ENCODE measurements around the gene PDZD2.
"Not testable (repeated sequence)": the region's sequence is repeated elsewhere in the genome, so short reads cannot be mapped to it uniquely, and the experiment has no call there.

The PDZD2 gene

DNA sequence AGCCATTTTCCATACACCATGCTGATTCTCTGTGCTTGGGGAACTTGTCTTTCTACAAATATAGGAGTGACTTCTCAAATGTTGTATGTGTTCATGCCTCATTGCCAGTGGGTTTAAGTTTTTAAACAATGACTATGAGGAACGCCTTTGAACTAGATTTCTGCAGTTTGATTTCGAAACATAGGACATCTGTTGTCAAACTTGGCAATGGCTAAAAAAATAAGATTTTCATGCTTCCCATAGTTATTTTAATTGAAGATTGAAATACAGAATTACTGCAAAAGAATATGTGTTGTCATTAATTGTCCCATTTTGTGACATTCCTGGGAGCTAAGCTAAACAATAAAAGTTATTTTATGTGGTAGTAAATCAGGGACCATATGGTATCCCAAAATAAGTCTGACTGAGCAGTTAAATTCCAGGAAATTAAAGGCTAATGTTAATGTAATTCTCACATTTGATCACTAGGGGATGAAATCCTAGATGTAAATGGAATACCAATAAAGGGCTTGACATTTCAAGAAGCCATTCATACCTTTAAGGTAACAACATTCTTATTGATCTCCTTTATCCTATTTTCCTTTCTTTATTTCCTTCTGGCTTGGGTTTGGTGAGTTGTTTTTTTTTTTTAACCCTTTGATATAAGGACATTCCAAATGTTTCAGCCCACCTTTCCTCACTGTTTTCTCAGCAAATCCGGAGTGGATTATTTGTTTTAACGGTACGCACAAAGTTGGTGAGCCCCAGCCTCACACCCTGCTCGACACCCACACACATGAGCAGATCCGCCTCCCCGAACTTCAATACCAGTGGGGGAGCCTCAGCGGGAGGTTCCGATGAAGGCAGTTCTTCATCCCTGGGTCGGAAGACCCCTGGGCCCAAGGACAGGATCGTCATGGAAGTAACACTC is 418.5 kb downstream of the PDZD2 start:
- DNase-seq, result no peak

DNA sequence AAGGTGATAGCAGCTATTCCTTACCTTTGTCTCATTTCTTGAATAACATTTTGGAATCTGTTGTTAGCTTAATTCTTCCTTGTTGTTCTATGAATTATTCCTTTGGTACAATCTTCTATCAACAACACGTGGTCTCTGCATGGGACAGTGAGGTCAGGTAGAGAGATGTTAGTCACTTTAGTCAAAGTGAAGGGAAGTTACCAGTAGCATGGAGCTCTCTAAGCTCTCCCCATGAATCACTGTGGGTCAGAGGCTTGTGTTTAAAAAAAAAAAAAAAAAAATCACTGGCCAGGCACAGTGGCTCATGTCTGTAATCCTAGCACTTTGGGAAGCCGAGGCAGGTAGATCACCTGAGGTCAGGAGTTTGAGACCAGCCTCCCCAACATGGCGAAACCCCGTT is 419.2 kb downstream of the PDZD2 start:
- DNase-seq, result no peak

DNA sequence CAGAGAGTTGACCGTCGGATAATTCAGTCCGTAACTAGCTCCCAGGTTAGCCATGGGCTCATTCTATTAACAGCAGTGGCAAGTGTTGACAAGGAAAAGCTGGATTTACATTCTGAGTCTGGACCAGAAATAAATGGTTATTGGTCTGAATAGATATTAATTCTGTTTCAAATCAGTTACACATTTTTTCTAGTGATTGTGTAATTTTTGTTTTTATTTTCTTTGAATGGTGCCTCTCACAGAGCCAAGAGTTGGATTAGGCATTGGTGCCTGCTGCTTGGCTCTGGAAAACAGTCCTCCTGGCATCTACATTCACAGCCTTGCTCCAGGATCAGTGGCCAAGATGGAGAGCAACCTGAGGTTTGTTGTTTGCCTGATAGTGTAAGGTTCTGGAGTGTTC is 420.1 kb downstream of the PDZD2 start:
- no peak for DNase-seq

DNA sequence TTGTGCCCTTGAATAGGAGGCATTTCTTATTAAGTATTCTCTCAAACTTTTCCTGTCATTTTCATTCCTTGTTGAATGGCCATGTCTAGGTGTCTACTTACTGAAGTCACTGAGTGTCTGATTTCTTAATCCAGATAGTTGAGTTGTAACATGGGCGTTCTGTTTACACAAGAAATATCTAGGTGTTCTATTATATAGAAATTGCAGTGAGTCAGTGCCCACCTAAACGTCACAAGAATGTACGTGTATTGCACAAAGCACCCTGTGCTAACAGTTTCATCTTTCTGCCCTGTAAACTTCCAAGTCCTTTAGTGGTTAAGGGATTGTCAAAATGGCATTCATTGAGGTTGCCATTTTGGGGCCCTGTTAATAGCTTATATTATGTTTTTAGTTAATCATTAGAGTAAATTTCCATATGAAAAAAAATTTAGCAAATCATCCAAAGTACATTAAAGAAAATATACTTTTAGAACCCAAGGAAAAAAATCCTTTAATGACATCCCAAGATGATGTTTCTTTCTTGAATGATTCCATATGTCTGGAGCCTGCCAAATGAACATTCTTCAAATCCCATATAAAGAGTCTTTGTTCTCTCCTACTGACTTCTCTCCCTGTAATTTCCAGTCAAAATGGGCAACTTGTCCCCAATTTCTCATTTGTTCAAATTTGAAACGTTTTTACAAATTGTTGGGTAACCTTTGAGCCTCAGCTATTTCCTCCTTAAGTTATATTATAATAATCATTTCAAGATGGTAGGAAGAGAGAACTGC is 421.0 kb downstream of the PDZD2 start:
- DNase-seq, result no peak

DNA sequence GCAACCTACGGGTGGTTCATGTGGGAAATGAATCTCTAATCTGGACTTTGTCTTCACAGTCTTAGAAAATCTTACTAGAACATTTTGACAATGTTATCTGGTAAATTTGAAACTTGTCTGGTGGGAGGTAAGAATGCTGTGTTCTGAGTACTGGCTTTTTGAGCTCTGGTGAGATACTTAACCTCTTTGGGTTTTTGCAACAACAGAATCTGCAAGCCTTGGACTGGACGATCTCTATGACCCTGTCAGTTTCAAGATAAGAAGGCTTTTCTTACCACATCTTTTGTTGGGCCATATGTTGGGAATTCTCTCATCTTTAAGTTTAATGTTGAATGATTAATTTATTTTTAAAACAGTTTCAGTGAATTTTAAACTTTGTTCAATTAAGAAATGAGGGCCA is 422.3 kb downstream of the PDZD2 start:
- DNase-seq, result no peak

DNA sequence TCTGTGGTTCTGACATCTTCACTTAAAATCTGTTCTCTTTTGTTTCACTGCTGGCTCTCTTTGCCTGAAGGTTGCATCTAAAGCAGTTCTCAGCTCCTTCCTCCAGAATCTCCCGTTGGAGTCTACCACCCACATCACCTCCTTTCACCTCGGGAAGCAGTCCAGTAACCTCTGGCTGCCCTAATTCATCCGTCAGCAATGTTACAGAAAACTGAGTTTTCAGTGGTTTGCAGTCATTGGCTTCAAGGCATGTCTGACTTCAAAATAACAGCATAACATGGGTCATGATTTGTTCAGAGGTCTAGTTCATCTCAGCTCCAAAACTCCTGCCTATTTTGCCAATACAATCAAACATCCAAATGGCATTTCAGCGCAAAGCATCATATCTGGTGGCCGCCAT is 427.5 kb downstream of the PDZD2 start:
- no peak for DNase-seq

DNA sequence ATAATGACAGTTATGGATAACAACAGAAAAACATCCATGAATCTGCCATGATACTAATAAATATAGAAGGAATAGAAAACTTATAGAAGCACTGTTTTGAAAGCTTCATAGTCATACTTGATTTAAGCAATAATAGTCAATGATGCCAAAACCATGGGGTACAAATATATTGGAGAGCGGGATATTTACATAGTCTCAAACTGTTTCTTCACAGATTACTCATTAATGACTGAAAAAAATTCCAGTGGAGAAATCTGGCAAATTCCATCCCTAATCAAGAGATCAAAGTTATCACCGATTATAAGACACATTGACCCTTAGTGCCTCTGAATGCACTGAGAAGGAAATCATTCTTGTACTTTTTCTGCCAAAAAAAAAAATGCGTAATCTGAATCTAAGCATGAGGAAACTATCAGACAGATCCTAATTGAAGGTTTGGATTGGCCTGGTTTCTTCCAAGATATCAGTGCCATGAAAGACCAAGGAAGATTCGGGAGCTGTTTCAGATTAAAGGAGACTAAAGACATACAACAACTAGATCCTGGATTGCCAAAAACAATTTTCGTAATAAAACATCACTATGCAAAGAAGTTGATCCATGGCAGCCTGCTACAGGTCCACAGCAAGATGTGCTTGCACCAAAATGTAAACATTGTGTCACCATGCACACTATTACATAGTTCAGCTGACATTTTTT is 429.0 kb downstream of the PDZD2 start:
- no peak for DNase-seq

DNA sequence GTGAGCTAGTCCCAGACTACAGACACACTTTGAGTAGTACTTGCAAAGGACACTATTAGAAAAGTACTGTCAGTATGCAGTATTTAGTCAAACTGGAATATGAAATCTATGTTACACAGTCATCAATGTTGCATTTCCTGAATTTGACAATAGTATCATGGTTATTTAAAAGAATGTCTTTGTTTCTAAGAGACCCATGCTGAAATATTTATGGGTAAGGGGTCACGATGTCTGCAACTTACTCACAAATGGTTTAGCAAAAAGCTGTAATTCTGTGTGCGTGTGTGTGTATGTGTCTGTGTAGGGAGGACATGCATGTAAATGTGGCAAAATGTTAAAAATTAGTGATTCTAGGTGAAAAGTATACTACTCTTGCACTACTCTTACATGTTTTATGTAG is 429.6 kb downstream of the PDZD2 start:
- DNase-seq, result no peak

DNA sequence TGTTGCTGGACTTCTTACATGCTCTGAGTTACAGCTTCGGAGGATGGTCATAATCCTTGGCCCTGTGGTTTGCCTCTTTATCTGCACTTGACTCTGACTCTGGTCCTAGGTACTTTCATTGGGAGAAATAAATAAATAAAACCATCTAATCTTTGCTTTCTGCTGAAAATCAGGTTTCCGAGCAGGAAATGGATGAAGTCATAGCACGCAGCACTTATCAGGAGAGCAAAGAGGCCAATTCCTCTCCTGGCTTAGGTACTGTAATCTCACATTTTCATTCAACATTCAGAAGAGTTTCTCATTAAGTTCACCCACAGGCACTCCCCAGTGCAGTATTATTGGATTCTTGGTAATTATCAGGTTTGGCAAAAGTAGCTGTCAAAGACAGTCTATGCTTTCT is 430.5 kb downstream of the PDZD2 start:
- no peak for DNase-seq

DNA sequence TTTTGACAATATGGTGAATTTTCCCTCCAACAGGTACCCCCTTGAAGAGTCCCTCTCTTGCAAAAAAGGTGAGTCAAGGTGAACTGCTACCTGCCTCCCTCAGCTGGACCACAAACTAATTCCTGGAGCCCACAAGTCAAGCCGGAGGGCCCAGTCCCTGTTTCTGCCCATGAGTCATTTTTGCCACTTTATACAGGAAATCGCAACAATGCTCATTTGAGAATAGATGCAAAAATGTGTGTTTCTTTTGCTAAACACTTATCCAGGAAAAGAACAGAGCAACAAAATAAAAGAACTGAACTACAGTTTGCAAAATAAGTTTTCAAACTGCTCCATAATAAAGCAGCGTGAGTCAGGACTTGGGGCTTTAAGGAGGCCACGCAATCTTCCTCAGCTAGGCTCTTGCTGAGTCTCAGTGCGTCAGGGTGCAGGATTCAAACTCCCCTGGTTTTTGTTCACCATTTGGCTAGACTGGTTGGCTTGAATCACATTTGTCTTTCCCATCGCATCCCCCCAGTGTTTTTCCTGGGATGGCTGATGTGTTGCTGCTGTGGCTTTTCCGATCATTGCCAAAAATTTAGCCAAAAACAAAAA is 432.5 kb downstream of the PDZD2 start:
- no peak for DNase-seq

DNA sequence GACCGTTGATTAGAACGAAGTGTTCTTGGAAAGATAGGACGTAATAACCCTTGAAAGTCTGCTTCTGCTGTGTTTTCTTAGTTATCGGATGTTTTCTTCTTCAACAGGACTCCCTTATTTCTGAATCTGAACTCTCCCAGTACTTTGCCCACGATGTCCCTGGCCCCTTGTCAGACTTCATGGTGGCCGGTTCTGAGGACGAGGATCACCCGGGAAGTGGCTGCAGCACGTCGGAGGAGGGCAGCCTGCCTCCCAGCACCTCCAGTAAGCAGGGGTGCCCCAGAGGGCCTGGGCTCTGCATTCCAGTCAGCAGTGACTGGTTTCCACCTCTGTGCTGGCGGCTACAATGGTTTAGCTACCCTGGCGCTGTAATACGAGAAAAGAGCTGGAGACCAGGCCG is 433.1 kb downstream of the PDZD2 start:
- DNase-seq, result no peak

DNA sequence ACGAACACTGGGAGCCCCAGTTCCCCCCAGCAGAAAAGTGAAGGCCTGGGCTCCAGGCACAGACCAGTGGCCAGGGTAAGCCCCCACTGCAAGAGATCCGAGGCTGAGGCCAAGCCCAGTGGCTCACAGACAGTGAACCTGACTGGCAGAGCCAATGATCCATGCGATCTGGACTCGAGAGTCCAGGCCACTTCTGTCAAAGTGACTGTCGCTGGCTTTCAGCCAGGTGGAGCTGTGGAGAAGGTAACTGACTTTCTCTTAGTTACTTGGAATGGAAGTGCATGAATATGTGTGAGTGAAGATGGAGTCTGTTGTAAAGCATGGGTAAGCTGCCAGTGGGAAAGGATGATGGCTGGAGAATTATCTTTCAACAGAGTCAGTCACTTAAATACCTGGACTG is 435.5 kb downstream of the PDZD2 start:
- DNase-seq, result no peak

DNA sequence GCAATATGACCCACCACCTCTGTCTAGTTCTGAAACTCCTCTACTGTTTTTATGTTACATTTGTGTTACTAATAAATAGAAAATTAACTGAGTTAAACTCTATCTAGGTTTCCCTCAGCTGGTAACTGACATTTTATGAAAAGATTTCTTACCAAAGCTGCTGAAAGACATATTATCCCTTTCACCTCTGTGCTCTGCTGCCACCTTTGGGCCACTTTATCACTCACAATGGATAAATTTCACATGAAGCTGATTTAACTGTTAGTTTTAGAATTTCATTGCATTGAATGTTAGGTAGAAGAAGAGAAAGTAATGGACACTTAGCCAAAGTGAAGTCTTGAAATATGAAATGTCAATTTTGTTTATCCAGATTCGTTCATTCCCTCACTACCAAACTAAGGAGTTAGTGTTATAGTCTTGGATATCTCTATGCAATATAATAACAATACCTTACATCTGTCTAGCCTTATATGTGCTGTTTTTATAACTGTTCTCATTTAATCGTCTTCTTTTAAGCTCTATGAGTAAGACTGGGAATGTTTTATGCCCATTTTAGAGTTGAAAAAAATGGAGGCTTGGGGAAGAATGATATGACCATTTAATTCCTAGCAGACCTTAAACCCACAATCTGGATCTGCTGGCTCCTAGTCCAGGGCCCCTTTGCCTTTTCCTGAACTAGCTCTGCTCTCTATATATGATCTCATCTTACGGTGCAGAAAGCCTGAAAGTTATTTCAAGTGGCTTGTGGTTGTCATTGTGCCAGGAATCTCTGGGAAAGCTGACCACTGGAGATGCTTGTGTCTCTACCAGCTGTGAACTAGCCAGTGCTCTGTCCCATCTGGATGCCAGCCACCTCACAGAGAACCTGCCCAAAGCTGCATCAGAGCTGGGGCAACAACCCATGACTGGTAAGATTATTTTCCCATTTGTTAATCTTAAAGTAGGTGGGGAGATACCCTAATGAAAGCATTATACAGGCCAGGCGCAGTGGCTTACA is 438.1 kb downstream of the PDZD2 start:
- peak; percentile 43 for DNase-seq

DNA sequence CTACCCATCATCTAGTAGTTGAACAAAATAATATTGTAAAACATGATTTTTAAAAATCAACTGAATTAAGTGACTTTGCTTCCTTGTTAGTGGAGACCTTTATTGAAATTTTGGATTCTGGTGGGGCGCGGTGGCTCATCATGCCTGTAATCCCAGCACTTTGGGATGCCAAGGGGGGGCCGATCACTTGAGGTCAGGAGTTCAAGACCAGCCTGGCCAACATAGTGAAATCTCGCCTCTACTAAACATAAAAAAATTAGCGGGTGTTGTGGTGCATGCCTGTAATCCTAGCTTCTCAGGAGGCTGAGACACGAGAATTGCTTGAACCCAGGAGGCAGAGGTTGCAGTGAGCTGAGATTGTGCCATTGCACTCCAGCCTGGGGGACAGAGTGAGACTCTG is 439.9 kb downstream of the PDZD2 start:
- DNase-seq, result not testable (repeated sequence)

DNA sequence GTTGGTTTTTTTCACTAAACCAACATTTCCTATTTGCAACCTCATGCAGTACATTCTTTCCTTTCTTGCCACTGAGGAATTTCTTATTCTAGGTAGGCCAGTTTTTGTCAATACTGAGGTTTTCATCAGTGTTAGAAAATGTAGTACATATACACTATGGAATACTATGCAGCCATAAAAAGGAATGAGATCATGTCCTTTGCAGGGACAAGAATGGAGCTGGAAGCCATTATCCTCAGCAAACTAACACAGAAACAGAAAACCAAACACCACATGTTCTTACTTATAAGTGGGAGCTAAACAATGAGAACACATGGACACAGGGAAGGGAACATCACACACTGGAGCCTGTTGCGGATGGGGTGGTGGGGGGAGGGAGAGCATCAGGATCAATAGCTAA is 441.6 kb downstream of the PDZD2 start:
- DNase-seq, result not testable (repeated sequence)

DNA sequence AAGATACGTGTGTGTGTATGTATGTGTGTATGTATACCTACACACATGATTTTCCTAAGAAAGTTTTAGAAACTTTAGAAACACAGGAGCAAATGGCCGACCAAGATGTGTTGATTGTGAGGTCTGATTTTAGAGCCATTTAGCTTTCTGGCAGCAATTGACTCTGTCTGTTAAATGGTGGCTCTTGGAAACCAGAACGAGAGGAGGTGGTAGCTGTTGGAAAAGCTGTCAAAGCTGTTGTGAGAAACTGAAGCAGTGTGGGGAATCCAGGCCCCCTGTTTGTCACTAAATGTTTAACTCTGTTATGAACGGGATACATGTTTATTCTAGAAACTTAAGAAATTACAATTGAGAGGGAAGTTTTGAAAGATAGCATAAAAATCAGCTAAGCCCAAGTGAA is 443.8 kb downstream of the PDZD2 start:
- no peak for DNase-seq

DNA sequence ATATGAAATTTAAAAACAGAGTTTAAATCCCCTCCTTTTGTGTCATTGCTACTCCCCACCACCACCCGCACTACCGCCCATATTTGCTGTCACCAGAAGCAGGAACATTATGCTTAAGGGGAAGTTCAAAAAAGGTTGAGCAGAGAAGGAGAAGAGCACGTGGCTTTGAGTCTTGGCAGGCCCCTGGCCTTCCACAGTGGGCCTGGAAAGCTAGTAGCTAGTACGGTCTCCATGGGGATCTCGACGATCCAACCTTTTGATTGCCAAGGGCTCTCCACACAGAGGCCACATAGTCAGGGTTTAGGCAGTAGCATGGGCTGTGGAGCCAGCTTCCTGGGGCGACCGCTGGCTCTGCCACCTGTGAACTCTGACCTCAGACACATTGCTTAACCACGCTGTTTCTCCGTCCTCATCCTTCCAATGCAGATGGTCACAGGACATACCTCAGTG is 445.1 kb downstream of the PDZD2 start:
- no peak for DNase-seq

DNA sequence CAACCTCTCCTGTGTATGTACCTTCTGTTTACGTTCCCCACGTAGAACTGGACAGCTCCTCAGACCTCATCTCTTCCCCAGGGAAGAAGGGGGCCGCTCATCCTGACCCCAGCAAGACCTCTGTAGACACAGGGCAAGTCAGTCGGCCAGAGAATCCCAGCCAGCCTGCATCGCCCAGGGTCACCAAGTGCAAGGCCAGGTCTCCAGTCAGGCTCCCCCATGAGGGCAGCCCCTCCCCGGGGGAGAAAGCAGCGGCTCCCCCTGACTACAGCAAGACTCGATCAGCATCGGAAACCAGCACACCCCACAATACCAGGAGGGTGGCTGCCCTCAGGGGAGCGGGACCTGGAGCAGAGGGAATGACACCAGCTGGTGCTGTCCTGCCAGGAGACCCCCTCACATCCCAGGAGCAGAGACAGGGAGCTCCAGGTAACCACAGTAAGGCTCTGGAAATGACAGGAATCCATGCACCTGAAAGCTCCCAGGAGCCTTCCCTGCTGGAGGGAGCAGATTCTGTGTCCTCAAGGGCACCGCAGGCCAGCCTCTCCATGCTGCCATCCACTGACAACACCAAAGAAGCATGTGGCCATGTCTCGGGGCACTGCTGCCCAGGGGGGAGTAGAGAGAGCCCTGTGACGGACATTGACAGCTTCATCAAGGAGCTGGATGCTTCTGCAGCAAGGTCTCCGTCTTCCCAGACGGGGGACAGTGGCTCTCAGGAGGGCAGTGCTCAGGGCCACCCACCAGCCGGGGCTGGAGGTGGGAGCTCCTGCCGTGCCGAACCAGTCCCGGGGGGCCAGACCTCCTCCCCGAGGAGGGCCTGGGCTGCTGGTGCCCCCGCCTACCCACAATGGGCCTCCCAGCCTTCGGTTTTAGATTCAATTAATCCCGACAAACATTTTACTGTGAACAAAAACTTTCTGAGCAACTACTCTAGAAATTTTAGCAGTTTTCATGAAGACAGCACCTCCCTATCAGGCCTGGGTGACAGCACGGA is 448.5 kb downstream of the PDZD2 start:
- no peak for DNase-seq

DNA sequence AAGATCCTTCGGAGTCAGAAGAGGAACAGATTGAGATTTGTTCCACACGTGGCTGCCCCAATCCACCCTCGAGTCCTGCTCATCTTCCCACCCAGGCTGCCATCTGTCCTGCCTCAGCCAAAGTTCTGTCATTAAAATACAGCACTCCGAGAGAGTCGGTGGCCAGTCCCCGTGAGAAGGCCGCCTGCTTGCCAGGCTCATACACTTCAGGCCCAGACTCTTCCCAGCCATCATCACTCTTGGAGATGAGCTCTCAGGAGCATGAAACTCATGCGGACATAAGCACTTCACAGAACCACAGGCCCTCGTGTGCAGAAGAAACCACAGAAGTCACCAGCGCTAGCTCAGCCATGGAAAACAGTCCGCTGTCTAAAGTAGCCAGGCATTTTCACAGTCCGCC is 449.3 kb downstream of the PDZD2 start:
- no peak for DNase-seq

Data from activated CD4-positive, alpha-beta T cell treated with anti-CD3 and anti-CD28 coated beads, Interleukin-2, amount 50 U/mL, for 16 hours (primary cell).